B cell (primary cell): ENCODE data around the gene SWSAP1. TPM values are rescaled to one million over a fixed set of nuclear protein-coding genes. Genes with fewer than 3 reads are reported as not detected.

ENCODE experiments used
- ATAC-seq: fragments of 200-7000 bp; cut with Tn5 transposase; one replicate; pipeline ENCODE4 v1.10.0; 2021; ENCODE audit warnings: low read depth, mild to moderate bottlenecking, moderate number of reproducible peaks, moderate library complexity
- CTCF ChIA-PET: fragments of 350-600 bp; sonication (Branson Sonifier 250); formaldehyde crosslinking; loops from one replicate; lab custom pipeline; 2021; ENCODE audit warnings: antibody characterized with exemption, inconsistent platforms; lab: Charles Lee
- POLR2A ChIA-PET: fragments of 350-600 bp; sonication (Branson Sonifier 250); formaldehyde crosslinking; loops from one replicate; lab custom pipeline; 2021; ENCODE audit warnings: antibody characterized with exemption; lab: Charles Lee
- DNase-seq: peaks from one replicate; pipeline ENCODE4 v3.0.0; 2013
- H2AFZ ChIP-seq: 2 replicates; pipeline ENCODE4 v1.6.1; 2012; ENCODE audit warnings: mild to moderate bottlenecking, low read depth, low read length; ENCODE audit not compliant: insufficient read depth, poor library complexity, severe bottlenecking
- H3K27ac ChIP-seq, 2 donors: 1 replicate in 1 of 2; 2 replicates in 1 of 2; pipeline ENCODE4 v1.5.1; 2012 to 2013; ENCODE audit warnings: low read length in 2 of 2, mild to moderate bottlenecking in 2 of 2, moderate library complexity in 1 of 2
- H3K27me3 ChIP-seq, 4 experiments: fragments of 200-600 bp in 1 of 4; sonication (generic) in 1 of 4; replicated peaks in 1 of 4; 1 replicate in 2 of 4; 2 replicates in 2 of 4; pipeline versions ENCODE4 v1.6.1 to v1.7.0; 2013 to 2016; ENCODE audit warnings: low read length in 3 of 4, mild to moderate bottlenecking in 2 of 4, mixed read lengths in 1 of 4, moderate library complexity in 1 of 4; ENCODE audit not compliant: insufficient read depth in 4 of 4, control insufficient read depth in 3 of 4; ENCODE audit errors: control extremely low read depth in 1 of 4
- H3K36me3 ChIP-seq, 2 experiments: replicated peaks in 1 of 2; 1 replicate in 1 of 2; 2 replicates in 1 of 2; pipeline versions ENCODE4 v1.6.1 to v1.7.1; 2013; ENCODE audit warnings: low read length in 1 of 2; ENCODE audit not compliant: insufficient read depth in 2 of 2, control insufficient read depth in 1 of 2; ENCODE audit errors: control extremely low read depth in 1 of 2, extremely low read depth in 1 of 2
- H3K4me1 ChIP-seq, 2 donors: fragments of 200-600 bp in 1 of 2; sonication (generic) in 1 of 2; 1 replicate in 1 of 2; 2 replicates in 1 of 2; pipeline versions ENCODE4 v1.5.1 to v1.6.1; 2013 to 2017; ENCODE audit warnings: low read length in 2 of 2; ENCODE audit not compliant: control insufficient read depth in 2 of 2, insufficient read depth in 2 of 2
- H3K4me2 ChIP-seq: replicated peaks from 2 replicates; pipeline ENCODE3; 2012; ENCODE audit warnings: mild to moderate bottlenecking, low read depth, low read length; ENCODE audit not compliant: poor library complexity, severe bottlenecking
- H3K4me3 ChIP-seq, 5 experiments: fragments of 200-600 bp in 1 of 5; sonication (generic) in 1 of 5; 1 replicate in 3 of 5; 2 replicates in 2 of 5; pipeline versions ENCODE4 v1.5.1 to v1.7.0; 2011 to 2016; ENCODE audit warnings: low read length in 4 of 5, mild to moderate bottlenecking in 4 of 5, low read depth in 2 of 5, control low read depth in 1 of 5, moderate library complexity in 1 of 5; ENCODE audit not compliant: insufficient read depth in 1 of 5; ENCODE audit errors: control extremely low read depth in 1 of 5, extremely low read depth in 1 of 5
- H3K79me2 ChIP-seq: fragments of 200-600 bp; sonication (generic); one replicate; pipeline ENCODE4 v1.6.0; 2016; ENCODE audit warnings: low read length; ENCODE audit not compliant: control insufficient read depth, insufficient read depth
- H3K9ac ChIP-seq: fragments of 200-600 bp; sonication (generic); 2 replicates; pipeline ENCODE4 v1.6.1; 2017; ENCODE audit warnings: mild to moderate bottlenecking, low read length, moderate library complexity
- H3K9me3 ChIP-seq, 3 donors: one replicate each; pipeline versions ENCODE4 v1.6.1 to v1.7.1; 2013; ENCODE audit warnings: low read length in 2 of 3; ENCODE audit not compliant: control insufficient read depth in 2 of 3, insufficient read depth in 1 of 3; ENCODE audit errors: control extremely low read depth in 1 of 3
- H4K20me1 ChIP-seq: 2 replicates; pipeline ENCODE4 v1.6.0; 2012; ENCODE audit warnings: mild to moderate bottlenecking, low read length; ENCODE audit not compliant: insufficient read depth, control insufficient read depth, poor library complexity, severe bottlenecking
- H3K27ac Mint-ChIP-seq: one replicate; pipeline ENCODE4 v1.8.0; 2021; ENCODE audit warnings: mixed read lengths
- H3K27me3 Mint-ChIP-seq: one replicate; pipeline ENCODE4 v1.8.0; 2021; ENCODE audit warnings: mixed read lengths
- H3K4me1 Mint-ChIP-seq: one replicate; pipeline ENCODE4 v1.8.0; 2021; ENCODE audit warnings: mixed read lengths
- H3K4me3 Mint-ChIP-seq: one replicate; pipeline ENCODE4 v1.8.0; 2021; ENCODE audit warnings: mixed read lengths
- H3K9me3 Mint-ChIP-seq: one replicate; pipeline ENCODE4 v1.8.0; 2022; ENCODE audit warnings: mixed read lengths; ENCODE audit not compliant: insufficient read depth
- CTCF ChIP-seq: fragments of 200-600 bp; IDR thresholded peaks from one replicate; pipeline ENCODE4 v1.8.0; 2022; ENCODE audit warnings: antibody characterized with exemption, mild to moderate bottlenecking
- EZH2 ChIP-seq: IDR thresholded peaks from 2 replicates; pipeline ENCODE4 v1.6.1; 2012; ENCODE audit warnings: borderline replicate concordance, low read depth, mild to moderate bottlenecking, moderate library complexity, low read length; ENCODE audit not compliant: insufficient read depth, poor library complexity, severe bottlenecking
- WGBS: methylation state at CpG from one replicate; pipeline ENCODE4 v1.1.5; 2013; ENCODE audit warnings: missing lambda C conversion rate; ENCODE audit not compliant: insufficient coverage; 5-methylcytosine and 5-hydroxymethylcytosine counted together
- intact Hi-C: fragments of 100-400 bp; cut with micrococcal nuclease; formaldehyde crosslinking; loops from one replicate; pipeline ENCODE4 v1.10.0; 2022
- polyA plus RNA-seq: library from polyadenylated mRNA; depleted of rRNA; stranded (reverse); fragments of >200 nt; gene quantifications from 2 replicates; pipeline ENCODE4 v1.2.3, GENCODE V29; 2012
- total RNA-seq, 2 donors: library from RNA; stranded (reverse); fragments of 120-200 nt in 1 of 2; gene quantifications; 1 replicate in 1 of 2; 2 replicates in 1 of 2; pipeline versions ENCODE4 v1.2.3 to v1.2.4, GENCODE V29; 2013 to 2022

Gene SWSAP1
- total and polyA plus RNA-seq, 2 donors (not counting 1 experiment from before 2014, with no cell fraction given): 5.0 to 7.6 TPM

- ChIA-PET CTCF (no interaction called here), POLR2A (interaction anchor here (0.7 kb wide), 2 partner anchors 86 to 1421 kb away, joined by 3 to 9 read pairs; no protein-coding TSS in a partner anchor)
- Mint-ChIP-seq H3K4me3 (no peak overlapping the region), H3K27me3 (no peaks in the 10 kb centered on the region), H3K27ac (peak overlapping the region; percentile 46), H3K9me3 (no peaks in the 10 kb centered on the region), H3K4me1 (peaks cover 21% of the 10 kb centered on the region)
- Histone ChIP-seq H3K9me3 (peaks cover 0 to 13% (median 0%) of the 10 kb centered on the region in 3 donors), H2AFZ (peak overlapping the region; percentile 0), H3K4me3 (peak overlapping the region in 1 of 5 experiments; percentile 11), H3K4me2 (no peak overlapping the region), H3K9ac (no peak overlapping the region), H3K27ac (no peak overlapping the region), H3K36me3 (peaks cover 8 to 12% of the 10 kb centered on the region in 2 experiments), H3K79me2 (no peaks in the 10 kb centered on the region), H4K20me1 (no peaks in the 10 kb centered on the region), H3K27me3 (no peaks in the 10 kb centered on the region), H3K4me1 (peaks cover 10 to 16% of the 10 kb centered on the region in 2 donors)
- TF ChIP-seq CTCF (no peak), EZH2 (no peak)
- DNase-seq: peak; percentile 11
- WGBS: 34% methylated on average over 13 of the region's 14 CpGs
- no peak for ATAC-seq
- intact Hi-C loops: no loop called here
These were observed 37.4 kb upstream of the SWSAP1 start for GRCh38 chr19:11337080-11337479.

- Histone ChIP-seq H2AFZ (no peak overlapping the region), H4K20me1 (no peaks in the 10 kb centered on the region), H3K9ac (no peak overlapping the region)
These were observed 36.3 kb upstream of the SWSAP1 start for GRCh38 chr19:11338121-11338520.

More at GRCh38 chr19:11338121-11338520, 36.3 kb upstream of the SWSAP1 start:
- Mint-ChIP-seq H3K4me1 (peaks cover 23% of the 10 kb centered on the region), H3K4me3 (peak overlapping the region; percentile 16), H3K27me3 (no peaks in the 10 kb centered on the region), H3K27ac (no peak overlapping the region), H3K9me3 (no peaks in the 10 kb centered on the region)
- POLR2A ChIA-PET: interaction anchor here (2.2 kb wide), 1 partner anchor 37 kb away, joined by 8 read pairs; no protein-coding TSS in a partner anchor
- DNase-seq (no peak), ATAC-seq (no peak)
- no peak overlapping the region for H3K27ac ChIP-seq
- WGBS: 100% methylated on average over 1 of the region's 7 CpGs
- CTCF ChIA-PET: no interaction called here
- H3K27me3 ChIP-seq: no peaks in the 10 kb centered on the region
- peaks cover 0 to 13% (median 0%) of the 10 kb centered on the region in 3 donors for H3K9me3 ChIP-seq
- H3K4me3 ChIP-seq: peak overlapping the region in 1 of 5 experiments; percentile 21
- intact Hi-C loops: no loop called here
- H3K79me2 ChIP-seq: no peaks in the 10 kb centered on the region
- H3K4me1 ChIP-seq: peaks cover 10 to 16% of the 10 kb centered on the region in 2 donors
- peaks cover 8 to 12% of the 10 kb centered on the region in 2 experiments for H3K36me3 ChIP-seq
- no peak for TF ChIP-seq CTCF
- no peak for TF ChIP-seq EZH2
- H3K4me2 ChIP-seq: no peak overlapping the region
